Thyroid gland (tissue), 4 donors: ENCODE results near the gene ZNF335. TPM values are rescaled to one million over a fixed set of nuclear protein-coding genes. Genes with fewer than 3 reads are reported as not detected.

ENCODE experiments used
- DNase-seq, 2 donors: peaks; one replicate each; pipeline ENCODE4 v3.0.0-alpha.2; 2019
- H3K27ac ChIP-seq, 3 donors: fragments of 200-600 bp; sonication (generic); 1 replicate in 2 of 3; 2 replicates in 1 of 3; pipeline ENCODE4 v1.5.1; 2016 to 2019; ENCODE audit warnings: mild to moderate bottlenecking in 1 of 3, moderate library complexity in 1 of 3
- H3K27me3 ChIP-seq: fragments of 200-600 bp; sonication (generic); one replicate; pipeline ENCODE4 v1.5.1; 2019
- H3K36me3 ChIP-seq, 2 donors: fragments of 200-600 bp; sonication (generic); one replicate each; pipeline ENCODE4 v1.5.1; 2016 to 2019
- H3K4me1 ChIP-seq, 2 donors: fragments of 200-600 bp; sonication (generic); one replicate each; pipeline ENCODE4 v1.5.1; 2017 to 2019
- H3K4me3 ChIP-seq, 3 donors: fragments of 200-600 bp; sonication (generic); replicated peaks in 1 of 3; 1 replicate in 2 of 3; 2 replicates in 1 of 3; pipeline ENCODE4 v1.5.1; 2016; ENCODE audit warnings: mild to moderate bottlenecking in 1 of 3
- H3K9me3 ChIP-seq: fragments of 200-600 bp; sonication (generic); one replicate; pipeline ENCODE4 v1.5.1; 2017
- POLR2A ChIP-seq, 2 donors: fragments of 450-650 bp; IDR thresholded peaks; one replicate each; pipeline ENCODE4 v1.6.1; 2017; ENCODE audit warnings: antibody characterized with exemption in 2 of 2, mild to moderate bottlenecking in 2 of 2, moderate library complexity in 1 of 2
- WGBS, 2 donors: methylation state at CpG; one replicate each; pipeline ENCODE4 v1.1.5; 2017; 5-methylcytosine and 5-hydroxymethylcytosine counted together
- intact Hi-C: fragments of 100-400 bp; cut with DNase I; formaldehyde crosslinking; loops from one replicate; pipeline ENCODE4 v1.15.1; 2023
- total RNA-seq, 4 donors: library from RNA; depleted of rRNA; stranded (reverse); fragments of >200 nt; gene quantifications; one replicate each; pipeline ENCODE4 v1.2.3, GENCODE V29; 2016
- TF ChIP-seq, protein P1 (sequence below), 6 experiments: fragments of 200-600 bp in 3 of 6; fragments of 450-650 bp in 3 of 6; sonication (generic) in 3 of 6; IDR thresholded peaks; one replicate each; pipeline ENCODE4 v1.5.1; 2016 to 2019; ENCODE audit warnings: antibody characterized with exemption in 6 of 6, mild to moderate bottlenecking in 2 of 6, inconsistent platforms in 1 of 6, moderate library complexity in 1 of 6

Gene ZNF335
- total RNA-seq, 4 donors from 2014 or later, result 18.1 to 31.6 (median 25.6) TPM

DNA sequence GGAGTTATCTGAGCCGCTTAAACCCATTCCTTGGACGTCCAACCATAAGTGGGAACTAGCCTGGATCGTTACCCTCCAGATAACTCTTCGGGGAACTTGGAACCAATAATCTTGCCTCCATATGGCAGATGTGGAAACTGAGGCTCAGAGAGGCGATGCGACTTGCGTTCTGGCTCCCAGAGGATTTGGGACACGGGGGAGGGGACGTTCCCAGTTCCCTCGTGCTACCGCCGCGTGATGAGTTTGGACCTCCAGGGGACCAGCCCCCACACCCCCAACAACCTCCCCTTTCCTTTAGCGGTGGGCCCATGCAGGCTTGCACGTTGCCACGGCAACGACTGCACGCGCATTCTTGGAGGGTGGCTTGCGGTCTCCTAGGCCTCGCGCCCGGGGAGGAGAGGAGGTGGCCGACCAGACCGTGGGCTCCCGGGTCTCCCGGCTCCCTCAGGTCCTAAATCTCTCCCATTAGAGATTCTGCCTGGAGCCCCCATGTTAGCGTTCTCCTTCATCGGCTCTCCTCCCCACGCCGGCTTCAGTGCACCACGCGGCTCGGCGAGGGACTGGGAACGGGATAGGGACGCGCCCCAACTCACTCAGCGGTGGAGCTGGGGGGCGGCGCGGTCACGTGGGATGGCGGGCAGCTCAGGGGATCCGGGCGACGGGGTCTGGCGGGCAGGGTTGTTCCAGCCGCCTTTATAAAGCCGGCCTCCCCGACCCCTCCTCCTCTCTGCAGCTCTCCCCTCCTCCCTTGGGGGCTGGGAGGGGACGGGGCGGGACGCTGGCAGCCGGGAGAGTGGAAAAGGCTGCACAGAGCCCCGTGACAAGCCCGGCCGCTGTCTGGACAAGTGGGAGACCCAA is 60.3 kb downstream of the ZNF335 start, which contains the start of gene PLTP:
PLTP (minus strand) TSS at position 670 of the 858 bp plus-strand sequence. CDS start 703 bp downstream, outside the sequence.
- DNase-seq, result peak; percentile 32 to 36
- Histone ChIP-seq H3K4me3 (peak within 1 kb of the TSS in 2 of 3 donors; percentile 31 to 32), H3K27ac (peak within 1 kb of the TSS; percentile 33 to 76 (median 71)), H3K36me3 (no peaks in the 10 kb centered on the region), H3K9me3 (no peaks in the 10 kb centered on the region), H3K27me3 (no peaks in the 10 kb centered on the region), H3K4me1 (peaks cover 8 to 22% of the 10 kb centered on the region in 2 donors)
- WGBS, 2 donors, result 1 to 3% methylated on average over 25 to 33 of the region's 58 CpGs
- intact Hi-C loops, result no loop called here
- TF ChIP-seq, protein P1, sequence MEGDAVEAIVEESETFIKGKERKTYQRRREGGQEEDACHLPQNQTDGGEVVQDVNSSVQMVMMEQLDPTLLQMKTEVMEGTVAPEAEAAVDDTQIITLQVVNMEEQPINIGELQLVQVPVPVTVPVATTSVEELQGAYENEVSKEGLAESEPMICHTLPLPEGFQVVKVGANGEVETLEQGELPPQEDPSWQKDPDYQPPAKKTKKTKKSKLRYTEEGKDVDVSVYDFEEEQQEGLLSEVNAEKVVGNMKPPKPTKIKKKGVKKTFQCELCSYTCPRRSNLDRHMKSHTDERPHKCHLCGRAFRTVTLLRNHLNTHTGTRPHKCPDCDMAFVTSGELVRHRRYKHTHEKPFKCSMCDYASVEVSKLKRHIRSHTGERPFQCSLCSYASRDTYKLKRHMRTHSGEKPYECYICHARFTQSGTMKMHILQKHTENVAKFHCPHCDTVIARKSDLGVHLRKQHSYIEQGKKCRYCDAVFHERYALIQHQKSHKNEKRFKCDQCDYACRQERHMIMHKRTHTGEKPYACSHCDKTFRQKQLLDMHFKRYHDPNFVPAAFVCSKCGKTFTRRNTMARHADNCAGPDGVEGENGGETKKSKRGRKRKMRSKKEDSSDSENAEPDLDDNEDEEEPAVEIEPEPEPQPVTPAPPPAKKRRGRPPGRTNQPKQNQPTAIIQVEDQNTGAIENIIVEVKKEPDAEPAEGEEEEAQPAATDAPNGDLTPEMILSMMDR (IDR thresholded peaks at IDR 0.05), result no peak
- TF ChIP-seq POLR2A (IDR thresholded peaks at IDR 0.05), result peak in 1 of 2 donors; percentile 17

DNA sequence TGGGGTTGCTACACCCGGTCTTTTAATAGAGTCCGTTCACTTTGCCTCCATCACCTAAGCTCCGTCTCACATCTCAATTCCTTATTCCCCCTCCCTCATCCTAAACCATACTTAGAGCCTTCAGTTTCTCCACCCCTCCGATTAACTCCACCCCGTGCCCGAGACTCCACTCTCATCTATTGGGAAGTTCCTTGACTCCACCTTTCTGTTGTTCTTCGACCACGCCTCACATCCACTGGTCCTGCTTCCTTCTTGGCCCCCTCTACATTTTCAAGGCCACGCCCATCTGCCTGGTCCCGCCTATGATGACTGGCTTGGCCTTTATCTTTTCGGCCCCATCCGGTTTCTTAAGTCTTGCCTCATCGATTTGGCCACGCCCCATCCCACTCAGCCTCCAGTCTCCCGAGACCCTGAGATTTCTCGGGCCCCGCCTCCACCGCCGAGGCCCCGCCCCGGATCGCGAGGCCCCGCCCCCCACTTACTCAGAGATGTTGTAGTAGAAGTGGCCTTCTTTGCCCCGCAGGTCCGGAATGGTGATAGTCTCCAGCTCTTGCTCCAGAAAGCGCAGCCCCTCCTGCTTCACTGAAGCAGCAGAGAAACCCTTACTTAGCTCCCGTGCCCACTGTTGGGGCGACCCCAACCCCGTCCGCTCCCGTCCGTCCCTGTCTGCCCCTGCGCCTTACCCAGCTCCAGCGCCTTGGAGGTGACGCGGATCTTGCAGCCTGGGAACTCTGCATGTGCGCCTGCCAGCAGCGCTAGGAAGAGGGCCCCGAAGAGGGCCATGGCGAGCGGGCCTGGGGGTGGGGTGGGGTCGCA is 61.1 kb downstream of the ZNF335 start:
- Histone ChIP-seq H3K9me3 (no peaks in the 10 kb centered on the region), H3K4me1 (peaks cover 8 to 22% of the 10 kb centered on the region in 2 donors), H3K4me3 (peak overlapping the region in 2 of 3 donors; percentile 31 to 32), H3K27ac (peak overlapping the region; percentile 33 to 76 (median 71)), H3K36me3 (no peaks in the 10 kb centered on the region), H3K27me3 (no peaks in the 10 kb centered on the region)
- DNase-seq, result peak; percentile 73 to 77
- intact Hi-C loops, result no loop called here
- TF ChIP-seq, protein P1 (IDR thresholded peaks at IDR 0.05), result no peak
- TF ChIP-seq POLR2A (IDR thresholded peaks at IDR 0.05), result peak in 1 of 2 donors; percentile 36
- WGBS, 2 donors, result 7 to 9% methylated on average over 30 to 41 of the region's 43 CpGs

DNA sequence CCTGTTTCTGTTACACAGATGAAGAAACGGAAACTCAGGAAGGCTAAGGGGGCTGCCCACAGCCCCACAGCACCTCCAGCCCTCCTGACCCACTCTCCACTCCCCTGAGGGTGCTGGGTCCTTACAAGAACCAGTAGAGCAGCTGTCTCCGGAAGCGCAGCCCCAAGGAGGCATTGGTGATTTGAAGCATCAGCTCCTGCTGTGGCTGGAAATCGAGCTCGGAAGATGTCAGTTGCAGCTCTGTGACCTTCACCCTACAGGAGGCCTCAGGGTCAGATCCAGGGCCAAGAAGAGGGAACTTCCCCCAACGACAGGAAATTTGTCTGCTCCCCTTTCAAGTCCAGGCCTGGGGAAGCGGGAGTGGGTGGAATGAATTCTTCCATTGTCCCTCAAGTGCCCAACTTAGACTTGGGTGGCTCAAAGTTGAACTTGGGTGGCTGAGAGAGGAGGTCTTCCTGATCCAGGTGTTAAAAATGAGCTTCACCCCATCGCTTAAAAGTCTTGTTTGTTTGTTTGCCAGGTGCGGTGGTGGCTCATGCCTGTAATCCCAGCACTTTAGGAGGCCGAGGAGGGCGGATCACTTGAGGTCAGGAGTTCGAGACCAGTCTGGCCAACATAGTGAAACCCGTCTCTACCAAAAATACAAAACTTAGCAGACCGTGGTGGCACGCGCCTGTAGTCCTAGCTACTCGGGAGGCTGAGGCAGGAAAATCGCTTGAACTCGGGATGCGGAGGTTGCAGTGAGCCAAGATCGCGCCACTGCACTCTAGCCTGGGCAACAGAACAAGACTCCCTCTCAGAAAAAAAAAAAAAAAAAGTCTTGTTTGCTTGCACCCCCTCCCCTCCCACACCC is 62.0 kb downstream of the ZNF335 start:
- no peak overlapping the region for H3K4me3 ChIP-seq
- WGBS, 2 donors, result 84 to 89% methylated on average over 19 to 22 of the region's 22 CpGs
- no peaks in the 10 kb centered on the region for H3K27me3 ChIP-seq
- H3K4me1 ChIP-seq, result peaks cover 8 to 22% of the 10 kb centered on the region in 2 donors
- H3K9me3 ChIP-seq, result no peaks in the 10 kb centered on the region
- H3K36me3 ChIP-seq, result no peaks in the 10 kb centered on the region
- DNase-seq, result no peak
- H3K27ac ChIP-seq, result no peak overlapping the region
- TF ChIP-seq, protein P1 (IDR thresholded peaks at IDR 0.05), result no peak
- TF ChIP-seq POLR2A (IDR thresholded peaks at IDR 0.05), result no peak
- intact Hi-C loops, result no loop called here

DNA sequence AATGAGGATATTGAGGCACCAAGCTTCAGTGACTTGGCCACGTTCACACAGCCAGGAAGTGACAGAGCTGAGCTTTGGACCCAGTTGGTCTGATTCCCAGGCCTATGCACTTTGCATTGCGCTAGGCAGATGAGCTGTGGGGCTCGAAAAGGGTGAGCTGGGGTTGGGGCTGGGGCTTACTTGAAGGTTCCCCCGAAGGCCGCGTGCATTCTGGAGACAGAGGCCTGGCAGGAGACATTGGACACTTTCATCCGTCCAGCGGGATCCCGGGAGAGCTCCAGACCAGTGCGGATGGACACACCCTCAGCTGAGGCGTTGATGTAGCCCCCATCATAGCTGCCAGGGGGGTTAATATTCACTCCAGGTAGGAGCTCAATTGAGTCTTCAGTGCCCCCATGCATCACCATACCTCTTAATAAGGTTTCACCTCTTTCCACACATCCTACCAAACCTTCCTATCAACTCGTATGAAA is 62.6 kb downstream of the ZNF335 start:
- no peak overlapping the region for H3K27ac ChIP-seq

More for the DNA sequence above, 62.6 kb downstream of the ZNF335 start:
- Histone ChIP-seq H3K9me3 (no peaks in the 10 kb centered on the region), H3K27me3 (no peaks in the 10 kb centered on the region), H3K4me3 (no peak overlapping the region), H3K36me3 (no peaks in the 10 kb centered on the region), H3K4me1 (peaks cover 8 to 22% of the 10 kb centered on the region in 2 donors)
- DNase-seq, result no peak
- intact Hi-C loops, result no loop called here
- WGBS, 2 donors, result 89 to 92% methylated on average over 12 of the region's 12 CpGs
- TF ChIP-seq, protein P1 (IDR thresholded peaks at IDR 0.05), result no peak
- TF ChIP-seq POLR2A (IDR thresholded peaks at IDR 0.05), result no peak
